MM.1S (cell line): Measurements from ENCODE around the gene USP47.

Experiments
- DNase-seq: peaks from one replicate; pipeline ENCODE4 v3.0.0-alpha.2; 2015
- H2AFZ ChIP-seq: fragments of 300-600 bp; sonication (generic); 2 replicates; pipeline ENCODE4 v1.6.0; 2016; ENCODE audit warnings: antibody characterized with exemption, low read length
- H3F3A ChIP-seq: fragments of 300-600 bp; sonication (generic); 2 replicates; pipeline ENCODE4 v1.6.1; 2016; ENCODE audit warnings: mild to moderate bottlenecking, antibody characterized with exemption, low read length, moderate library complexity, mixed read lengths; ENCODE audit not compliant: insufficient read depth
- H3K27ac ChIP-seq: fragments of 300-600 bp; sonication (generic); 2 replicates; pipeline ENCODE4 v1.5.1; 2016; ENCODE audit warnings: mild to moderate bottlenecking, low read length
- H3K27me3 ChIP-seq: fragments of 300-600 bp; sonication (generic); replicated peaks from 2 replicates; pipeline ENCODE4 v1.6.0; 2016; ENCODE audit warnings: low read length; ENCODE audit not compliant: insufficient read depth
- H3K36me3 ChIP-seq: fragments of 300-600 bp; sonication (generic); replicated peaks from 2 replicates; pipeline ENCODE4 v1.6.1; 2016; ENCODE audit warnings: mild to moderate bottlenecking, low read length, mixed read lengths; ENCODE audit not compliant: insufficient read depth
- H3K4me1 ChIP-seq: fragments of 300-600 bp; sonication (generic); 2 replicates; pipeline ENCODE4 v1.6.1; 2016; ENCODE audit warnings: low read length, mixed read lengths
- H3K4me2 ChIP-seq: fragments of 300-600 bp; sonication (generic); 2 replicates; pipeline ENCODE4 v1.6.0; 2016; ENCODE audit warnings: low read depth, low read length
- H3K4me3 ChIP-seq: fragments of 300-600 bp; sonication (generic); 2 replicates; pipeline ENCODE4 v1.5.1; 2016; ENCODE audit warnings: low read length, mixed read lengths
- H3K79me2 ChIP-seq: fragments of 300-600 bp; sonication (generic); 2 replicates; pipeline ENCODE4 v1.6.1; 2016; ENCODE audit warnings: mixed run types, low read length, mixed read lengths
- H3K9ac ChIP-seq: fragments of 300-600 bp; sonication (generic); 2 replicates; pipeline ENCODE4 v1.6.1; 2016; ENCODE audit warnings: low read length, mixed read lengths
- H3K9me2 ChIP-seq: fragments of 300-600 bp; sonication (generic); replicated peaks from 2 replicates; pipeline ENCODE4 v1.6.1; 2016; ENCODE audit warnings: mild to moderate bottlenecking, low read length, mixed read lengths; ENCODE audit not compliant: insufficient read depth
- H3K9me3 ChIP-seq: fragments of 300-600 bp; sonication (generic); replicated peaks from 2 replicates; pipeline ENCODE4 v1.6.1; 2016; ENCODE audit warnings: mild to moderate bottlenecking, low read length, mixed read lengths; ENCODE audit not compliant: insufficient read depth
- H4K20me1 ChIP-seq: fragments of 300-600 bp; sonication (generic); 2 replicates; pipeline ENCODE4 v1.6.1; 2016; ENCODE audit warnings: mild to moderate bottlenecking, low read length, moderate library complexity, mixed read lengths; ENCODE audit not compliant: insufficient read depth
- CTCF ChIP-seq: fragments of 300-600 bp; sonication (generic); IDR thresholded peaks from 2 replicates; pipeline ENCODE4 v1.5.1; 2016; ENCODE audit warnings: antibody characterized with exemption, low read length, mixed read lengths
- EZH2 ChIP-seq: fragments of 300-600 bp; sonication (generic); optimal IDR thresholded peaks from 2 replicates; pipeline ENCODE3; 2017; ENCODE audit warnings: low read depth, mild to moderate bottlenecking, antibody characterized with exemption, low read length, mixed read lengths
- EZH2phosphoT487 ChIP-seq: fragments of 300-600 bp; sonication (generic); IDR thresholded peaks from 2 replicates; pipeline ENCODE4 v1.6.1; 2018; ENCODE audit warnings: antibody characterized with exemption, low read length

The USP47 gene

GRCh38 chr11:11845551-11845950, 3.8 kb downstream of the USP47 start:
- peaks cover 55% of the 10 kb centered on the region for H4K20me1 ChIP-seq
- no peak overlapping the region for H3K27ac ChIP-seq
- peaks cover 27% of the 10 kb centered on the region for H3F3A ChIP-seq
- TF ChIP-seq EZH2phosphoT487 (no peak), CTCF (no peak), EZH2 (no peak)
- peaks cover 88% of the 10 kb centered on the region for H3K79me2 ChIP-seq
- no peaks in the 10 kb centered on the region for H3K27me3 ChIP-seq
- H3K4me2 ChIP-seq = peak overlapping the region; percentile 89; the same call in 1 of the 2 replicates
- H2AFZ ChIP-seq = no peak overlapping the region
- H3K9ac ChIP-seq = no peak overlapping the region
- no peaks in the 10 kb centered on the region for H3K9me3 ChIP-seq
- no peak overlapping the region for H3K4me3 ChIP-seq
- DNase-seq = no peak
- no peaks in the 10 kb centered on the region for H3K9me2 ChIP-seq
- H3K4me1 ChIP-seq = peaks cover 40% of the 10 kb centered on the region
- no peaks in the 10 kb centered on the region for H3K36me3 ChIP-seq

- Histone ChIP-seq H3K4me1 (peaks cover 35% of the 10 kb centered on the region), H3K79me2 (peaks cover 100% of the 10 kb centered on the region), H3K27ac (no peak overlapping the region), H3K9me2 (no peaks in the 10 kb centered on the region), H3K9me3 (no peaks in the 10 kb centered on the region), H3F3A (peaks cover 24% of the 10 kb centered on the region), H3K4me3 (no peak overlapping the region), H3K9ac (no peak overlapping the region), H2AFZ (no peak overlapping the region), H3K36me3 (no peaks in the 10 kb centered on the region), H3K27me3 (no peaks in the 10 kb centered on the region), H3K4me2 (no peak overlapping the region), H4K20me1 (peaks cover 64% of the 10 kb centered on the region)
- DNase-seq = no peak
- no peak for TF ChIP-seq EZH2phosphoT487
- no peak for TF ChIP-seq CTCF
- TF ChIP-seq EZH2 = no peak
Measured at GRCh38 chr11:11847082-11847481, 5.3 kb downstream of the USP47 start.

- H3K4me2 ChIP-seq = peak overlapping the region; percentile 16; the same call in 1 of the 2 replicates
Measured at GRCh38 chr11:11848891-11849746, 7.3 kb downstream of the USP47 start.

More at GRCh38 chr11:11848891-11849746, 7.3 kb downstream of the USP47 start:
- peaks cover 10% of the 10 kb centered on the region; the same call in 1 of the 2 replicates for H3F3A ChIP-seq
- peak; percentile 69 for DNase-seq
- peaks cover 100% of the 10 kb centered on the region for H3K79me2 ChIP-seq
- no peaks in the 10 kb centered on the region for H3K27me3 ChIP-seq
- H4K20me1 ChIP-seq = peaks cover 78% of the 10 kb centered on the region
- no peak overlapping the region for H3K27ac ChIP-seq
- peaks cover 34% of the 10 kb centered on the region for H3K4me1 ChIP-seq
- TF ChIP-seq CTCF = peak; percentile 79
- TF ChIP-seq EZH2 = no peak
- H2AFZ ChIP-seq = no peak overlapping the region
- no peaks in the 10 kb centered on the region for H3K36me3 ChIP-seq
- no peak overlapping the region for H3K9ac ChIP-seq
- H3K9me2 ChIP-seq = no peaks in the 10 kb centered on the region
- no peak overlapping the region for H3K4me3 ChIP-seq
- H3K9me3 ChIP-seq = no peaks in the 10 kb centered on the region
